SIG-M5 (cell line): ENCODE results near the gene NOL6.
"Not testable (repeated sequence)": the region's sequence is repeated elsewhere in the genome, so short reads cannot be mapped to it uniquely, and the experiment has no call there.

Experiments
- DNase-seq: peaks from one replicate; lab custom pipeline; 2025; lab: John Stamatoyannopoulos, UW

NOL6 gene

DNA sequence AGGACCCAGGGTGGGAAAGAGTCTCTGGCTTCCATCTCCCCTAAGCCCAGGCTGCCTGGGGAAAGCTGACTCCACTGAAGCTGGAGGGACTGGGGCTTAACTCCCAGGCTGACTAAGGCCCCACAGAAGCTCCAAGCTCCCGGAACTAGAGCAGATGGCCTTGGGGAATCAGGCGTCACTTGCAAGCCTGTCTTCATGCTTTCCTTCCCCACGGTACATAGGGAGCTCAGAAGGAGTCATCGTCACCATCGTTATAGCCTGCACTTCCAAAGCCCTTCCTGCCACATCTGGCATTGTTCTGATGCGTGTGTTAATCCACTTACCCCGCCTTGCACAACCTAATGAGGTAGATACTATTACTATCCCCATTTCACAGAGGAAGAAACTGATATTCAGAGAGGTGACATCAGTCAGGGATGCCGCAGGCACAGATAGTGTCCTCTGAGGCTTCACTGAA is 37.9 kb downstream of the NOL6 start:
- DNase-seq: no peak

DNA sequence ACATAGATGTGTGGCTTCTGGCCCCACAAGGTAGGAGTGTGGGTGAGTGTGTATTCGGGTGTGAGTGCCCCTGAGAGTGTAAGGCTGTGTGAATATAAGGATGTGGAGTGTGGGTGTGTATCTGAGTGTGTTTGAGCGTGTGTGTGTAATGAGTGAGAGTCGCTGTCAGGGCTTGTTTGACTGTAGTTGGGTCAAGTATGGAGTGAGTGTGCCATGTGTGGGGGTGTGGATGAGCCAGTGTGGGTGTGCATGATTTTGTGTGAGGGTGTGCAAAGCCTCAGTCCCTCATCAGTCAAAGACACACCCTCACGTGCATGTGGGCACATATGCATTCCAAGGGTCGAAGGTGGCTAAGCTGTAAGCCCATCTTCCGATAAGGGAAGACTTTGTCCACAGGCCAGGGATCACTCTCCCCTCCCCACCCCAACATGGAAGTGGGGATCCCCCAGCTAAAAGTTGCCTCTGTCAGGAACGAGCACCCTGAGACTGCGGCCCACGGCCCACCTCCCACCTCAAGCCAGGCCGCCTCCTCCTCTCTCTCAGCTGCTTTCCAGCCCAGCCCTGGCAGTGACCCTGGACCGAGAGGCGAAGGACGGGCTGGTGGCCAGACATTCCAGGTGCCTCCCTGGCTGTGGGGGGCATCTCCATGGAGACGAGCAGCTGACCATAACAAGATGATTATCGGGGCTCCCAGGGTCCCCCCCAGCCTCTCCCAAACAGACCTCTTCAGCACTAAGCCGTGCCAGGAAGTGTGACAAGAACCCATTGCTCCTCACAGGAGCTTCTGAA is 39.2 kb downstream of the NOL6 start:
- DNase-seq: no peak

DNA sequence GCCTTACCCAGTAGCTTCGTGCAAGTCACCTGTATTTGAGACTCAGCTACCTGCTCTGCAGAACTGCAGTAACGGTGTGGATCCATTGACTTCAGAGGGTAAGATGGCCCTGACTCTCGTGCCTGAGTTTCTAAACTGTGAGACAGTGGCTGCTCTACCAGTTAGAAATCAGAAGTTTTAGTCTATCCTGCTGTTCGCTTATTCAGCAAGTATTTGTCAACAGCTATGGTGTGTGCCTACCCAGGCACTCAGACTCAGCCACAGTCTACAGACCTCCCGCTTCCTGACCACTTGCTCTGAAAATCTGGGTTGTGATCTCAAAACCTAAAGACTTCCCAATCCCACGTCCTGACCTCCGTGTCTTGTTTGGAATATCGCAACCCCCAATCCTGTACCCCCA is 39.9 kb downstream of the NOL6 start:
- DNase-seq: no peak

DNA sequence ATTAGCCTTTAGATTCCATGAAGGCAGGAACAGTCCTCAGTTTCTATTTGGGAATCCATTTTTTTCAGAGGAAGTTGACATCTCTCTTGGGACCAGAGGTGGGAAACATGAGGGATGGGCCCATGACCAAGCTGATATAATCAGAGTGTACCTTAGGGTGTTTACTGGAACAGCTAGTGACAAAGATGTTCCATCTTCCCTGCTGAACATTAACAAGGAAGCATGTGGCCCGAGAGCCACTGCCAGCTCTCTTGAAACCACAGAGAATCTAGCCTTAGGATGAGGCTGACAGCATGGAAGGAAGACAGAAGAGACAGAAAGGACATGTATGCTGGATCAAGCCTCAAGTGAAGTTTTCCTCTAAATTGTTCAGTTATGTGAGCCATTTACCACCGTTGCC is 42.3 kb downstream of the NOL6 start:
- no peak for DNase-seq

DNA sequence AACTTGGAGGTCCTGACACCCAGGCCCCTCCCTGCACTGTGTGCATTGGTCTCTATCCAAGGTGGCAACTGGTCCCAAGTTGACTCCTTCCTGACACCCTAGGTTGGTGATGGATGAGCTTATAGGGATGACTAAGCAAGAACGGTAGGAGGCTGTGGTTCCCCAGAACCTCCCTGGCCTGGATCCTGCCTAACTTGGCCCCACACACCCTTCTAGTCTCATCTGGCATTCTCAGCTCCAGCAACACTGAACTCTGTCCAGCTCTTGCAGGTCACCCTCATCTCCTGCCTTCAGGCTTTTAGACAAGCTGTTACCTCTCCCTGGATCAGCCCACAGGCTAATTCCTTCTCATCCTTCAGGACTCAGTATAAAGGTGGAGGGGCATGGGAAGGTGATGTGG is 42.8 kb downstream of the NOL6 start:
- DNase-seq: no peak

DNA sequence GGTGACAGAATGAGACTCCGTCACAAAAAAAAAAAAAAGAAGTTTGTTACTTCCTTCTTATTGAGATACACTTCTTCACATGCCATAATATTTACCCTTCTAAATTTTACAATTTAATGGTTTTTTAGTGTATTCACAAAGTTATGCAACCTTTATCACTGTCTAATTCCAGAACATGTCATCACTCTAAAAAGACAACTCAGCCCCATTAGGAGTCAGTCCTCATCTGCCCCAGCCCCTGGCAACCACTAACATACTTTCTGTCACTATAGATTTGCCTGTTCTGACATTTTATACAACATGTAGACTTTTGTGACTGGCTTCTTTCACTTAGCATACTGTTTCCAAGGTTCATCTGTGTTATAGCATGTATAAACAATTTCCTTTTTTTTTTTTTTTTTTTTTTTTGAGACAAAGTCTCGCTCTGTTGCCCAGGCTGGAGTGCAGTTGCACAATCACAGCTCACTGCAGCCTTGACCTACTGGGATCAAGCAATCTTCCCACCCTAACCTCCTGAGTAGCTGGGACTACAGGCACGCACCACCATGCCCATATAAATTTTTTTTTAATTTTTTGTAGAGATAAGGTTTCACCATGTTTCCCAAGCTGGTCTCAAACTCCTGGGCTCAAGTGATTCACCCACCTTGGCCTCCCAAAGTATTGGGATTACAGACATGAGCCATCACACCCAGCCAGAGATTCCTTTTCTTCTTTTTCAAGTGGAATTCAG is 44.3 kb downstream of the NOL6 start:
- DNase-seq: no peak

DNA sequence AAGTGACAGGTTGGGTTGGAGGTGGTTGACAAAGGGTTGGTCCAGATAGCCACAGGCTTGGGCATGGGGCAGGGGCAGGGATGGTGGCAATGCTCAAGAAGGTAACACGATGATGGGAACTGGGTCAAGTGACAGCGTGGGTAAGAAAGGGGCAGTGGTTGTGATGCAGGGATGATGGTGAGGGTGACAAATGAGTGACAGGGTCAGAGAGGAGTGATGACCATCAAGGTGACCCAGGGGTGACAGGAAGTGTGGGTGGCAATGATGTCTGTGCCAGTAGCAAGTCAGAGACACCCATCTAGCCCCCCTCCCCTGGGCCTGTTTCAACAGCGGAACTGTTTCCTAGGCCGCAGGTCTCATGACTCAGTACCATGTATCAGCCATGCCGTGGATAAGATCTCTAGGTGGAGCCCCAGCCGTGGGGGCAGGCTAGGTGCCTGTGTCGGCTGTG is 46.9 kb downstream of the NOL6 start:
- no peak for DNase-seq

DNA sequence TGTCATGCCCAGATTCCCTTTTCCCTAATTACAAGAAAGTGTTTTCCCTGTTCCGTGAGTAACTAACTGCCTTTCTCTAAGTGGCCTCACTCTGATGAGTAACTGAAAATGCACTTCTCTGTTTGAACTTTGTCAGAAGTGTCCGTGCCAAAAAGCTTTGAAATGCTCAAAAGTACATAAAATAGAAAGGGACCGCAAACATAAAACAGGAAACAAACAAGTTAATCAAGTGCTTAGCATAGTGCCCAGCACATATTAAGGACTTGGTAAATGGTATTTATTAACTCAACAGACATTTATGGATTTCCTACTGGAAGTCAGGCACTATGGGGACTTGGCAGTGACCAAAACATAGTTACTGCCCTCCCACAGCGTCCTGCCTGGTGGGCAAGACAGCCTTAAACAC is 48.6 kb downstream of the NOL6 start:
- DNase-seq: no peak

DNA sequence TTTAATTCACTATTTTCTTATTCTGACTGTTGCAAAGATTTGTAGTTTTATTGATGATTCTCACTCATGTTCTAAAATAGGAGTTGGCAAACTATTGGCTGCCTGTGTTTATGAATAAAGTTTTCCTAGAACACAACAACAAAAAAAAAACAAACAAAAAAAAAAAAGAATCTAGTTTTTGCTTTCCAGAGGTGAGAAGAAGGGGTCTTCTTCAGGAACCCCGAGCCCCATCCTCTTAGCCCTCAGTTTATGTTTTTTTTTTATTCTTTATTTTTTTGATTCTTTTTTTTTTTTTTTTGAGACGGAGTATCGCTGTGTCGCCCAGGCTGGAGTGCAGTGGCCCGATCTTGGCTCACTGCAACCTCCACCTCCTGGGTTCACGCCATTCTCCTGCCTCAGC is 49.2 kb downstream of the NOL6 start:
- DNase-seq: not testable (repeated sequence)

DNA sequence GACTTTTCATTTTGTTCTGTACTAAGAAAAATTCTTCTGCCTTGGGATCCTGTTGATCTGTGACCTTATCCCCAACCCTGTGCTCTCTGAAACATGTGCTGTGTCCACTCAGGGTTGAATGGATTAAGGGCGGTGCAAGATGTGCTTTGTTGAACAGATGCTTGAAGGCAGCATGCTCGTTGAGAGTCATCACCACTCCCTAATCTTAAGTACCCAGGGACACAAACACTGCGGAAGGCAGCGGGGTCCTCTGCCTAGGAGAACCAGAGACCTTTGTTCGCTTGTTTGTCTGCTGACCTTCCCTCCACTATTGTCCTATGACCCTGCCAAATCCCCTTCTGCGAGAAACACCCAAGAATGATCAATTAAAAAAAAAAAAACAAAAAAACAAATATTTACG is 49.7 kb downstream of the NOL6 start:
- not testable (repeated sequence) for DNase-seq

DNA sequence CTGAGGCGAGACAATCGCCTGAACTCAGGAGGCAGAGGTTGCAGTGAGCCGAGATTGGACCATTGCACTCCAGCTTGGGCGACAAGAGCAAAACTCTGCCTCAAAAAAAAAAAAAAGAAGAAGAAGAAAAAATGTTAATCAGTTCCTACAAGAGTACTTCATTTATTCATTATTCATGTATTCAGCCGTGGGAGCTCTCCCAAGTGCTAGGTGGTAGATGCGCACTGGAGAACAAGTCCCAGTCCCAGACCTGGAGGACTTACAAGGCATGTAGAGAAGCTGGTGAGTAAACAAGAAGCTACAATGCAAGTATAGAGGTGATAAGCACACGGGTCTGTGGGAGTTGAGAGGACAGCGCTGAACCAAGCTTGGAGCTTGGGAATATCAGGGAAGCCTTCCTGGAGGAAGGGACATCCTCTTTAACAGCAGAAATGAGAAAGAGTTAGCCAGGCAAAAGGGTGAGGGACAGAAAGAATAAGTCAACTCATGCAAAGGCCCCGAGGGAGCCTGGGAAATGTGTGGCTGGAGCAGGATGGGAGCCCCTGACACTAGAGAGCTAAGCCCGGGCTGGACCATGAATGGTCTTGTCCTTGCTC is 53.9 kb downstream of the NOL6 start:
- no peak for DNase-seq

DNA sequence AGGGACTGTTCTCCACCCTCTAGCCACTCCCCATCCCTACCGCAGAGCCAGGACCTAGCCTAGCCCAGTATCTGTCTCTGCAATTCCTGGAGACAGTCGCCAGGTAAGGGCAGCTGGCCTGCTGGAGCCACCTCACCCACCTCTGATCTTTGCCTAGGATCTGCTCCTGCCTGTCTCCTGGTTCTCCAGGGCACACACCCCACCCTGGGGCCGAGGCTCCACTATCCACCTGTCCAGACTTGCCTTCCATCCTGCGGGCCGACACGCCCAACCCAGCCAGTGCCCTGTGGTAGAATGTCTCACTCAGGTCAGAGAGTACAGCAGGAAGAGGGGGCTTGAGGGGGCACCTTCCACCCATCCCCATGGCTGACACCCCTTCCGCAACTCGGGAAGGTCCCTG is 55.6 kb downstream of the NOL6 start:
- DNase-seq: no peak

DNA sequence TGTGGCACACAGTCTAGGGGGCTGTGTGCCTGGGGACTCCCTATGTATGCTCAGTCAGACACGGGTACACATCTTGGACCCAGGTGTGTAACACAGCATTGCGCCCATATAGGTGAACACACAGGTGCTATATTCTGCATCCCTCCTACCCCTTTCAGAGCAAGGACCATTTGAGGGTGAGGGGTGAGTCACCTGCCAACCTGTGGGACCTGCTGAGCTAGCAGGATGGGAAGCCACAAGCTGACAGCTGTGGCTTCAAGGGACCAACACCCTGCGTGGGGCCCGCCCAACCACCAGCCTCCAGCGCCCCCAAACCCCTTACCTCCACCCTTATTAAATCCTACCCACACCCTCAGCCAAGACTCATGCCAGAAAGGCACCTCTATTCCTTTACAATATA is 56.7 kb downstream of the NOL6 start:
- no peak for DNase-seq

DNA sequence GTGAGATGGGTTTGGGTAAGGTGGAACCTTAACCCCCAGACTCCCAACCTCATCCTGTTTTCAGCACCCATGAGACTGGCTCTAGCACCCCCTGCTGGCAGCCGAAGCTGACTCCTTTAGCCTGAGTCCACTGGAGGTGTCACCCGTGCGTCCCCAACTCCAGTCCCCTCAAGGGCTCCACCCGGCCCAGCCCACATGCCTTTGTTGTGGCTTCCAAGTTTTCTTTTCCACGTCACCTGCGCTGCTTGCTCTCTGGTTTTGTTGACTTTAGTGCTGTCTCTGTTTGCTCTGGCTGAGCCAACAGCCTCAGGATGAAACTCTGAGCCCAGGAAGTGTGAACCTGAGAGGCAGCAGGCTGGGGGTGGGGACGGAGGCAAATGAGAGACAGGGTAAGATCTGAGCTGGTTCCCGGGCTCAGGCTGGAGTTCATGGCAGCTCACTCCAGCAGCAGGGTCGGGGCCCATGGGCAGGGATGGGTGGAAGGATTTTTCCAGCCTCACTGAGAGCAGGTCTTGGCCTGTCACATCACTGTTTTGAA is 58.2 kb downstream of the NOL6 start:
- DNase-seq: no peak

DNA sequence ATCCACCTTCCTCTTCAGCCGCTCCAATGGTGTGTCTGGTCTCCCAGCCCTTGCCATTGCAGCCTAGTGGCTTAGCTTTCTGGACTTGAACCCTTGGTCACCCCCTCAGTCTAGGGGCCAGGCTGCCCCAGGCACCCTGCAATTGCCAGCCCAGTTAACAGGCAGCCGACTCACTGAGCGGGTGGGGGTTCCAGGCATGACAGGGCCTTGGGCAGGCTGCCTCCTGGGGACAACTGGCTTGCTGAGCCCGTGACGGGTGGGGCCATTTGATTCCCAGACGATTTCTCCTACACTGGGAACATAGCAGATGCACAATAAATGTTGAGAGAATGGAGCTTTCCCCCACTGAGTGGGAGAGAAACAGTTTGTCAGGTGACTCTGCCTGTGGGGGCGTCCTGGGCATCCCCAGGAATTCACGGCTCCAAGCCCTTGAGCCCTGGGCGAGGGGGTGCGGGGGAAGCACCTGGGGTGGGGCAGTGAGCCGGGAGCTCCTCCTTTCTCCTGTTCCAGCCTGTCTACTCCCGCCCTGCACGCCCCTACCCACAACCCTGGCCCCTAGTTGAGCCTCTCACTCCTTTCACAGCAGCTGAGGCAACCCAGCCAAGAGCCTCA is 58.7 kb downstream of the NOL6 start:
- DNase-seq: no peak

DNA sequence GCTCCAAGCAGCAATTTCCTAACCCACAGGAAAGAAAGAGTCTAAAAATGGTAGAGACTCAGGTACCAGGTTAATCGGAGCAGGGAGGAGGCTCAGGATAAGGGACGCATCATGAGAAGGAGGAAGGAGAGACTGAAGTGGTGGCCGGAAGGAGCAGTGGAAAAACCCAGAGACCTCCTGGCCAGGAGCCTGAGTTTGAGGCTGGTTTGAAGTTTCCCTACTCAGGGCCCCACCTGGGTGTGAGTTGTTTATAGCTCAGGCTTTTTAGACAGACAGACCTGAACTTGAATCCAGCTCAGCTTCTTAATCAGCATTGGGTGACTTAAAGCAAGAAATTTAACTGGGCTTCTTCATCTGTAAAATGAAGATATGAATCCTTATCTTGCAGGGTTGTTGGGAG is 59.5 kb downstream of the NOL6 start:
- DNase-seq: no peak
